KMS-11 (cell line): ENCODE results near the gene ZNF513.
"Not testable (repeated sequence)": the region's sequence is repeated elsewhere in the genome, so short reads cannot be mapped to it uniquely, and the experiment has no call there.

Experiments
- H2AFZ ChIP-seq: fragments of 200-600 bp; sonication (generic); 2 replicates; pipeline ENCODE4 v1.6.1; 2016; ENCODE audit warnings: antibody characterized with exemption, mixed run types, low read depth
- H3K27ac ChIP-seq: fragments of 200-600 bp; sonication (generic); 2 replicates; pipeline ENCODE4 v1.6.1; 2016; ENCODE audit warnings: mild to moderate bottlenecking, mixed run types
- H3K27me3 ChIP-seq: fragments of 200-600 bp; sonication (generic); 2 replicates; pipeline ENCODE4 v1.6.1; 2017; ENCODE audit warnings: mild to moderate bottlenecking, low read depth, mixed run types, moderate library complexity; ENCODE audit not compliant: insufficient read depth
- H3K36me3 ChIP-seq: fragments of 200-600 bp; sonication (generic); 2 replicates; pipeline ENCODE4 v1.6.1; 2017; ENCODE audit warnings: mild to moderate bottlenecking, mixed run types; ENCODE audit not compliant: insufficient read depth
- H3K4me1 ChIP-seq: fragments of 200-600 bp; sonication (generic); 2 replicates; pipeline ENCODE4 v1.6.1; 2016; ENCODE audit warnings: mild to moderate bottlenecking, low read depth, mixed run types; ENCODE audit not compliant: poor library complexity, severe bottlenecking
- H3K4me2 ChIP-seq: fragments of 200-600 bp; sonication (generic); 2 replicates; pipeline ENCODE4 v1.7.0; 2016; ENCODE audit warnings: mild to moderate bottlenecking, mixed run types
- H3K4me3 ChIP-seq: fragments of 200-600 bp; sonication (generic); IDR thresholded peaks from 2 replicates; pipeline ENCODE4 v1.6.1; 2017; ENCODE audit warnings: low read depth, low read length, mixed read lengths; ENCODE audit not compliant: insufficient read depth
- H3K79me2 ChIP-seq: fragments of 200-600 bp; sonication (generic); 2 replicates; pipeline ENCODE4 v1.6.1; 2016; ENCODE audit warnings: low read depth, mixed run types; ENCODE audit not compliant: insufficient read depth
- H3K9ac ChIP-seq: fragments of 200-600 bp; sonication (generic); 2 replicates; pipeline ENCODE4 v1.6.1; 2016; ENCODE audit warnings: mild to moderate bottlenecking, mixed run types
- H4K20me1 ChIP-seq: fragments of 200-600 bp; sonication (generic); 2 replicates; pipeline ENCODE4 v1.6.1; 2016; ENCODE audit warnings: mild to moderate bottlenecking, mixed run types; ENCODE audit not compliant: insufficient read depth
- TF ChIP-seq, protein P1 (sequence below): fragments of 200-600 bp; sonication (generic); conservative IDR thresholded peaks from 2 replicates; pipeline ENCODE4 v1.6.1; 2017; ENCODE audit warnings: low read depth, mild to moderate bottlenecking, antibody characterized with exemption, low read length, moderate library complexity, mixed read lengths

Gene ZNF513

GRCh38 chr2:27427863-27428212, 47.3 kb upstream of the ZNF513 start:
- TF ChIP-seq, protein P1, sequence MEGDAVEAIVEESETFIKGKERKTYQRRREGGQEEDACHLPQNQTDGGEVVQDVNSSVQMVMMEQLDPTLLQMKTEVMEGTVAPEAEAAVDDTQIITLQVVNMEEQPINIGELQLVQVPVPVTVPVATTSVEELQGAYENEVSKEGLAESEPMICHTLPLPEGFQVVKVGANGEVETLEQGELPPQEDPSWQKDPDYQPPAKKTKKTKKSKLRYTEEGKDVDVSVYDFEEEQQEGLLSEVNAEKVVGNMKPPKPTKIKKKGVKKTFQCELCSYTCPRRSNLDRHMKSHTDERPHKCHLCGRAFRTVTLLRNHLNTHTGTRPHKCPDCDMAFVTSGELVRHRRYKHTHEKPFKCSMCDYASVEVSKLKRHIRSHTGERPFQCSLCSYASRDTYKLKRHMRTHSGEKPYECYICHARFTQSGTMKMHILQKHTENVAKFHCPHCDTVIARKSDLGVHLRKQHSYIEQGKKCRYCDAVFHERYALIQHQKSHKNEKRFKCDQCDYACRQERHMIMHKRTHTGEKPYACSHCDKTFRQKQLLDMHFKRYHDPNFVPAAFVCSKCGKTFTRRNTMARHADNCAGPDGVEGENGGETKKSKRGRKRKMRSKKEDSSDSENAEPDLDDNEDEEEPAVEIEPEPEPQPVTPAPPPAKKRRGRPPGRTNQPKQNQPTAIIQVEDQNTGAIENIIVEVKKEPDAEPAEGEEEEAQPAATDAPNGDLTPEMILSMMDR = no peak
- Histone ChIP-seq H3K9ac (peak overlapping the region; percentile 78; the same call in 1 of the 2 replicates), H3K79me2 (peaks cover 30% of the 10 kb centered on the region), H3K4me2 (peak overlapping the region; percentile 93), H3K4me3 (no peak overlapping the region), H2AFZ (peak overlapping the region; percentile 87), H3K27ac (peak overlapping the region; percentile 74), H4K20me1 (no peaks in the 10 kb centered on the region), H3K36me3 (no peaks in the 10 kb centered on the region), H3K27me3 (no peaks in the 10 kb centered on the region), H3K4me1 (peaks cover 29% of the 10 kb centered on the region)

DNA sequence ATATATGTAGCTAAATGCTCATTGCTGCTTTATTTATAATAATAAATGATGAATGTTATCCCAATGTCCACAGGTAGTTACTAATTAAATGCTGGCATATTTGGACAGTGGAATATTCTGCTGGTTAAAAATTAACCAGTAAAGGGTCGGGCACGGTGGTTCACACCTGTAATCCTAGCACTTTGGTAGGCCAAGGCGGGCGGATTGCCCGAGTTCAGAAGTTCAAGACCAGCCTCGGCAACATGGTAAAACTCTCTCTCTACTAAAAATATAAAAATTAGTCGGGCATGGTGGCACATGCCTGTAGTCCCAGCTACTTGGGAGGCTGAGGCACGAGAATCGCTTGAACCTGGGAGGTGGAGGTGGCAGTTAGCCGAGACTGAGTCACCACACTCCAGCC, 44.5 kb upstream of the ZNF513 start:
- not testable (repeated sequence) for H3K4me2 ChIP-seq, H3K9ac ChIP-seq

DNA sequence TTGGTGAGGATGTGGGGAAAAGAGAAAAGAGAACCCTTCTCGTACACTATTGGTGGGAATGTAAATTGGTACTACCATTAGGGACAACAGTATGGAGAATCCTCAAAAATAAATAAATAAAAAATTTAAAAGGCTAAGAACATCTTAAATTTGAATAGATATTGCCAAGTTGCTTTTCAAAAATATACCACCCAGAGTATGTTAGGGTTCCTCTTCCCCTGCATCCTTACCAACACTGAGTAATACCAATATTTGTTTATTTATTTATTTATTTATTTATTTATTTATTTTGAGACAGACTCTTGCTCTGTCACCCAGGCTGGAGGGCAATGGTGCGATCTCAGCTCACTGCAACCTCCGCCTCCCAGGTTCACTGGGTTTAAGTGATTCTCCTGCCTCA, 42.4 kb upstream of the ZNF513 start:
- no peaks in the 10 kb centered on the region for H3K27me3 ChIP-seq
- no peak overlapping the region for H3K4me2 ChIP-seq
- no peaks in the 10 kb centered on the region for H3K79me2 ChIP-seq
- no peaks in the 10 kb centered on the region for H4K20me1 ChIP-seq
- H2AFZ ChIP-seq = no peak overlapping the region
- no peak overlapping the region for H3K9ac ChIP-seq
- H3K36me3 ChIP-seq = no peaks in the 10 kb centered on the region
- no peak overlapping the region for H3K4me3 ChIP-seq
- TF ChIP-seq, protein P1 = no peak
- H3K27ac ChIP-seq = no peak overlapping the region
- H3K4me1 ChIP-seq = peaks cover 6% of the 10 kb centered on the region

More for the DNA sequence above, 44.5 kb upstream of the ZNF513 start:
- not testable (repeated sequence) for H3K79me2 ChIP-seq, H3K27me3 ChIP-seq, H4K20me1 ChIP-seq, H3K36me3 ChIP-seq, H3K4me1 ChIP-seq, H3K27ac ChIP-seq, H3K4me3 ChIP-seq, H2AFZ ChIP-seq

GRCh38 chr2:27421660-27422250, 41.2 kb upstream of the ZNF513 start:
- H3K27ac ChIP-seq = no peak overlapping the region
- no peaks in the 10 kb centered on the region for H3K4me1 ChIP-seq
- H3K9ac ChIP-seq = no peak overlapping the region
- TF ChIP-seq, protein P1 = no peak
- no peaks in the 10 kb centered on the region for H3K27me3 ChIP-seq
- H3K79me2 ChIP-seq = no peaks in the 10 kb centered on the region
- H3K4me3 ChIP-seq = no peak overlapping the region
- no peaks in the 10 kb centered on the region for H4K20me1 ChIP-seq
- H3K4me2 ChIP-seq = no peak overlapping the region
- no peak overlapping the region for H2AFZ ChIP-seq
- H3K36me3 ChIP-seq = no peaks in the 10 kb centered on the region

DNA sequence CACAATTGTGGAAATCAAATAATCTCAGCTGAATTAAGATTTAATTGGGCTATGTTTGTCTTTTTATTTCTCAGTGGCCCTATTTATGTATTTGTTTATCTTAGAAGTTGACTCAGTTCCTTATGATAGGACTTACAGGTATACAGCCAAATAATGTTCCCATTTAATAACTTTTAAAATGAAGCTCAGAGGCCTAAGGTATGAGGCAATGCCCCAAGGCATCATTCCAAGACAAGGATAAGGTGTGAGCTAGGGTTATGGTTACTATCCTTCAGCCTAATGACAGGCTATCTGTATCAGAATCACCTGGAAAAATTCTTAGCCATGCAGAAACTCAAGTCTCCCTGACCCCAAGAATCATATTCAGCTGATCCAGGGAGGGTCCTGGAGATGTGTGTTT, 40.5 kb upstream of the ZNF513 start:
- Histone ChIP-seq H3K27me3 (no peaks in the 10 kb centered on the region), H3K4me3 (no peak overlapping the region), H3K9ac (no peak overlapping the region), H3K4me2 (no peak overlapping the region), H3K36me3 (no peaks in the 10 kb centered on the region), H2AFZ (no peak overlapping the region), H4K20me1 (no peaks in the 10 kb centered on the region), H3K4me1 (no peaks in the 10 kb centered on the region), H3K79me2 (no peaks in the 10 kb centered on the region), H3K27ac (no peak overlapping the region)
- TF ChIP-seq, protein P1 = no peak
